Neuronal stem cell (in vitro differentiated cells): Measurements from ENCODE around the gene ARHGAP22.

Experiments used
- DNase-seq: peaks from one replicate; pipeline ENCODE4 v3.0.0-alpha.2; 2013; ENCODE audit warnings: low spot score
- H2AFZ ChIP-seq: one replicate; pipeline ENCODE4 v1.6.1; 2013; ENCODE audit warnings: mild to moderate bottlenecking, low read length, inconsistent platforms
- H2AK5ac ChIP-seq: 2 replicates; pipeline ENCODE4 v1.6.1; 2013; ENCODE audit warnings: low read depth, mild to moderate bottlenecking, inconsistent platforms, low read length, moderate library complexity, mixed read lengths
- H2BK120ac ChIP-seq: 2 replicates; pipeline ENCODE4 v1.6.1; 2013; ENCODE audit warnings: low read depth, mild to moderate bottlenecking, inconsistent platforms, low read length, moderate library complexity, mixed read lengths
- H2BK12ac ChIP-seq: one replicate; pipeline ENCODE4 v1.6.1; 2013; ENCODE audit warnings: low read length, inconsistent platforms
- H2BK15ac ChIP-seq: 2 replicates; pipeline ENCODE4 v1.6.1; 2013; ENCODE audit warnings: mild to moderate bottlenecking, low read length, inconsistent platforms, mixed read lengths
- H2BK5ac ChIP-seq: one replicate; pipeline ENCODE4 v1.6.1; 2013; ENCODE audit warnings: inconsistent platforms, mild to moderate bottlenecking, low read length, moderate library complexity
- H3K14ac ChIP-seq: one replicate; pipeline ENCODE4 v1.6.1; 2013; ENCODE audit warnings: low read length, inconsistent platforms
- H3K18ac ChIP-seq: 2 replicates; pipeline ENCODE4 v1.6.1; 2013; ENCODE audit warnings: low read length, inconsistent platforms
- H3K23ac ChIP-seq: 2 replicates; pipeline ENCODE4 v1.6.1; 2013; ENCODE audit warnings: low read depth, mild to moderate bottlenecking, mixed read lengths, low read length, inconsistent platforms; ENCODE audit not compliant: poor library complexity
- H3K27ac ChIP-seq: replicated peaks from 3 replicates; pipeline ENCODE4 v1.5.1; 2013; ENCODE audit warnings: low read length, inconsistent platforms
- H3K27me3 ChIP-seq, 3 experiments: 2 replicates each; pipeline ENCODE4 v1.6.1; 2013; ENCODE audit warnings: low read length in 3 of 3, mild to moderate bottlenecking in 2 of 3, inconsistent platforms in 1 of 3, low read depth in 1 of 3, mixed read lengths in 1 of 3, moderate library complexity in 1 of 3; ENCODE audit not compliant: control insufficient read depth in 3 of 3, insufficient read depth in 3 of 3
- H3K36me3 ChIP-seq, 2 donors: replicated peaks in 1 of 2; 2 replicates each; pipeline ENCODE4 v1.6.1; 2013; ENCODE audit warnings: low read length in 2 of 2; ENCODE audit not compliant: control insufficient read depth in 2 of 2, insufficient read depth in 2 of 2
- H3K4ac ChIP-seq: 2 replicates; pipeline ENCODE4 v1.6.1; 2013; ENCODE audit warnings: inconsistent platforms, mild to moderate bottlenecking, low read length, moderate library complexity
- H3K4me1 ChIP-seq, 2 donors: 1 replicate in 1 of 2; 2 replicates in 1 of 2; pipeline ENCODE4 v1.6.1; 2013; ENCODE audit warnings: low read length in 2 of 2, low read depth in 1 of 2; ENCODE audit not compliant: control insufficient read depth in 2 of 2, insufficient read depth in 1 of 2
- H3K4me2 ChIP-seq: one replicate; pipeline ENCODE4 v1.6.1; 2013; ENCODE audit warnings: mild to moderate bottlenecking, low read length, inconsistent platforms; ENCODE audit not compliant: insufficient read depth, poor library complexity, severe bottlenecking
- H3K4me3 ChIP-seq, 2 donors: 2 replicates each; pipeline ENCODE4 v1.5.1; 2013; ENCODE audit warnings: low read length in 2 of 2, mild to moderate bottlenecking in 2 of 2, inconsistent platforms in 1 of 2, moderate library complexity in 1 of 2
- H3K79me1 ChIP-seq: one replicate; pipeline ENCODE4 v1.6.1; 2013; ENCODE audit warnings: low read depth, mild to moderate bottlenecking, inconsistent platforms, low read length, moderate library complexity
- H3K9ac ChIP-seq: one replicate; pipeline ENCODE4 v1.6.1; 2013; ENCODE audit warnings: mild to moderate bottlenecking, low read depth, low read length, inconsistent platforms; ENCODE audit not compliant: poor library complexity
- H3K9me3 ChIP-seq, 2 donors: replicated peaks in 1 of 2; 2 replicates each; pipeline versions ENCODE3 to v1.6.1; 2013; ENCODE audit warnings: low read length in 2 of 2, mild to moderate bottlenecking in 2 of 2, inconsistent platforms in 1 of 2, low read depth in 1 of 2, mixed read lengths in 1 of 2, moderate library complexity in 1 of 2; ENCODE audit not compliant: control insufficient read depth in 2 of 2, insufficient read depth in 1 of 2
- H4K8ac ChIP-seq: one replicate; pipeline ENCODE4 v1.6.1; 2013; ENCODE audit warnings: low read depth, mild to moderate bottlenecking, inconsistent platforms, low read length, moderate library complexity
- H4K91ac ChIP-seq: one replicate; pipeline ENCODE4 v1.6.1; 2013; ENCODE audit warnings: low read length, low read depth, mild to moderate bottlenecking, inconsistent platforms; ENCODE audit not compliant: poor library complexity
- WGBS, 2 donors: extraction: QIAGEN DNeasy Blood & Tissue Kit; methylation state at CpG; one replicate each; pipeline ENCODE4 v1.1.7; 2013; ENCODE audit warnings: missing lambda C conversion rate in 2 of 2, mixed read lengths in 1 of 2; ENCODE audit not compliant: insufficient read length in 2 of 2, insufficient replicate concordance in 1 of 2; ENCODE audit errors: extremely low coverage in 2 of 2; 5-methylcytosine and 5-hydroxymethylcytosine counted together

The ARHGAP22 gene

GRCh38 chr10:48587101-48587500, 17.8 kb downstream of the ARHGAP22 start:
- no peak overlapping the region for H3K4me3 ChIP-seq
- no peaks in the 10 kb centered on the region for H3K36me3 ChIP-seq
- no peak overlapping the region for H3K14ac ChIP-seq
- H2BK5ac ChIP-seq: no peak overlapping the region
- no CpG with 5 or more reads among the region's 2 CpGs for WGBS, 2 donors
- no peaks in the 10 kb centered on the region for H3K27me3 ChIP-seq
- no peak overlapping the region for H3K4me2 ChIP-seq
- no peaks in the 10 kb centered on the region for H3K4me1 ChIP-seq
- no peak overlapping the region for H4K91ac ChIP-seq
- no peak overlapping the region for H4K8ac ChIP-seq
- no peak overlapping the region for H3K23ac ChIP-seq
- no peak overlapping the region for H3K4ac ChIP-seq
- peaks cover 0 to 16% of the 10 kb centered on the region in 2 donors for H3K9me3 ChIP-seq
- no peak overlapping the region for H2AFZ ChIP-seq
- H3K9ac ChIP-seq: no peak overlapping the region
- H2BK120ac ChIP-seq: no peak overlapping the region
- H3K79me1 ChIP-seq: no peaks in the 10 kb centered on the region
- H2BK12ac ChIP-seq: no peak overlapping the region
- H2AK5ac ChIP-seq: no peak overlapping the region
- no peak overlapping the region for H3K18ac ChIP-seq
- H3K27ac ChIP-seq: no peak overlapping the region
- no peak overlapping the region for H2BK15ac ChIP-seq
- no peak for DNase-seq

GRCh38 chr10:48582970-48583369, 21.9 kb downstream of the ARHGAP22 start:
- H3K9me3 ChIP-seq: peaks cover 0 to 16% of the 10 kb centered on the region in 2 donors
- H4K91ac ChIP-seq: peak overlapping the region; percentile 13
- no peaks in the 10 kb centered on the region for H3K36me3 ChIP-seq
- H3K14ac ChIP-seq: no peak overlapping the region
- H3K27me3 ChIP-seq: peaks cover 0 to 4% (median 0%) of the 10 kb centered on the region in 3 experiments
- no peak overlapping the region for H3K27ac ChIP-seq
- no peak overlapping the region for H2BK12ac ChIP-seq
- no peak overlapping the region for H2AFZ ChIP-seq
- H3K79me1 ChIP-seq: no peaks in the 10 kb centered on the region
- H3K4me1 ChIP-seq: peaks cover 0 to 4% of the 10 kb centered on the region in 2 donors
- no peak overlapping the region for H4K8ac ChIP-seq
- WGBS, 2 donors: no CpG with 5 or more reads among the region's 10 CpGs
- H2AK5ac ChIP-seq: no peak overlapping the region
- H3K23ac ChIP-seq: no peak overlapping the region
- H3K18ac ChIP-seq: peak overlapping the region; percentile 78
- no peak overlapping the region for H3K4me2 ChIP-seq
- H3K4ac ChIP-seq: no peak overlapping the region
- no peak overlapping the region for H2BK15ac ChIP-seq
- H3K4me3 ChIP-seq: no peak overlapping the region
- DNase-seq: no peak
- H2BK5ac ChIP-seq: no peak overlapping the region
- H3K9ac ChIP-seq: peak overlapping the region; percentile 31
- H2BK120ac ChIP-seq: no peak overlapping the region

- Histone ChIP-seq H2BK120ac (no peak overlapping the region), H4K91ac (no peak overlapping the region), H3K27ac (no peak overlapping the region), H2BK5ac (no peak overlapping the region), H3K79me1 (no peaks in the 10 kb centered on the region), H2BK15ac (peak overlapping the region; percentile 21), H3K4ac (no peak overlapping the region), H3K36me3 (no peaks in the 10 kb centered on the region), H3K14ac (no peak overlapping the region), H3K23ac (no peak overlapping the region), H2BK12ac (no peak overlapping the region), H2AK5ac (peak overlapping the region; percentile 26), H3K4me3 (no peak overlapping the region), H3K27me3 (peaks cover 0 to 4% (median 0%) of the 10 kb centered on the region in 3 experiments), H3K9ac (no peak overlapping the region), H3K18ac (peak overlapping the region; percentile 4), H4K8ac (no peak overlapping the region), H3K4me2 (no peak overlapping the region), H2AFZ (no peak overlapping the region), H3K4me1 (peaks cover 0 to 4% of the 10 kb centered on the region in 2 donors), H3K9me3 (peaks cover 0 to 8% of the 10 kb centered on the region in 2 donors)
- WGBS, 2 donors: no CpG with 5 or more reads among the region's 5 CpGs
- no peak for DNase-seq
Observed at GRCh38 chr10:48580236-48580635, 24.6 kb downstream of the ARHGAP22 start.

GRCh38 chr10:48579251-48579960, 25.5 kb downstream of the ARHGAP22 start:
- WGBS, 2 donors: no CpG with 5 or more reads among the region's 8 CpGs
- H4K8ac ChIP-seq: no peak overlapping the region
- H3K9ac ChIP-seq: no peak overlapping the region

More at GRCh38 chr10:48579251-48579960, 25.5 kb downstream of the ARHGAP22 start:
- Histone ChIP-seq H2BK120ac (no peak overlapping the region), H3K18ac (peak overlapping the region; percentile 74), H2BK15ac (no peak overlapping the region), H3K14ac (no peak overlapping the region), H3K79me1 (no peaks in the 10 kb centered on the region), H3K36me3 (no peaks in the 10 kb centered on the region), H3K9me3 (peaks cover 0 to 6% of the 10 kb centered on the region in 2 donors), H3K4me2 (no peak overlapping the region), H2BK12ac (no peak overlapping the region), H2BK5ac (no peak overlapping the region), H3K4me1 (peaks cover 0 to 4% of the 10 kb centered on the region in 2 donors), H4K91ac (no peak overlapping the region), H2AK5ac (no peak overlapping the region), H2AFZ (no peak overlapping the region), H3K4me3 (no peak overlapping the region), H3K27me3 (peaks cover 0 to 4% (median 0%) of the 10 kb centered on the region in 3 experiments), H3K27ac (peak overlapping the region; percentile 38), H3K23ac (no peak overlapping the region), H3K4ac (no peak overlapping the region)
- DNase-seq: no peak
